GM19397 (cell line): ENCODE data around the gene VDAC1.

Experiments
- ATAC-seq: cut with Tn5 transposase; IDR thresholded peaks from one replicate; pipeline ENCODE4 v1.9.1; 2021; ENCODE audit warnings: mild to moderate bottlenecking, moderate library complexity; ENCODE audit not compliant: unreplicated experiment

VDAC1 gene

GRCh38 chr5:133930061-133930812 lies 74.5 kb downstream of the VDAC1 start:
- no peak for ATAC-seq

GRCh38 chr5:133928587-133929393 lies 76.0 kb downstream of the VDAC1 start:
- ATAC-seq = no peak

GRCh38 chr5:133927300-133928180 lies 77.2 kb downstream of the VDAC1 start:
- no peak for ATAC-seq

- ATAC-seq = no peak
Measured at GRCh38 chr5:133926489-133927299, 78.1 kb downstream of the VDAC1 start.

GRCh38 chr5:133925866-133926488 lies 78.8 kb downstream of the VDAC1 start:
- no peak for ATAC-seq

- no peak for ATAC-seq
Measured at GRCh38 chr5:133925269-133925668, 79.5 kb downstream of the VDAC1 start.

- ATAC-seq = no peak
Measured at GRCh38 chr5:133924221-133924920, 80.4 kb downstream of the VDAC1 start.

GRCh38 chr5:133921979-133922378 lies 82.8 kb downstream of the VDAC1 start:
- no peak for ATAC-seq
